Stimulated activated CD4-positive, alpha-beta T cell treated with anti-CD3 and anti-CD28 coated beads, Interleukin-12 subunit alpha, Interleukin-12 subunit beta, amount 100 ng/mL, for 48 hours (primary cell): ENCODE measurements around the gene RNF40.
"Not testable (repeated sequence)": the region's sequence is repeated elsewhere in the genome, so short reads cannot be mapped to it uniquely, and the experiment has no call there.

Experiments used
- DNase-seq, 3 donors: peaks; one replicate each; pipeline ENCODE4 v3.0.0-alpha.2; 2020; ENCODE audit warnings: low read depth in 2 of 3, low spot score in 1 of 3

Gene RNF40

DNA sequence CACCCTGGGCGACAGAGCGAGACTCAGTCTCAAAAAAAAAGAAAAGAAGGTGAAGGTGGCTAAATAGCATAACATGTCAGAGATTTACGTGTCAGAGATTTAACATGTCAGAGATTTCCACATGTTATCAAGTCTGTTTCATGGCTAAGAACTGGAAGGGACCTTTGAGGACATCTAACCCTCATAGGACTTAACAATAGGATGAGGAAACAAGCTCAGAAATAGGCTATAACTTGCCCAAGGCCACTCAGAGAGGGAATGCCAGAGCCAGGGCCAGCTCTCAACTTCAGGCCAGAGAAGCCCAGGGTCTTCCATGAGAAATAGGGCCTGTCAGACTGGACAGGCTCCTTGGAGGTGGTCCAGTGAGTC is 51.7 kb downstream of the RNF40 start:
- no peak for DNase-seq

DNA sequence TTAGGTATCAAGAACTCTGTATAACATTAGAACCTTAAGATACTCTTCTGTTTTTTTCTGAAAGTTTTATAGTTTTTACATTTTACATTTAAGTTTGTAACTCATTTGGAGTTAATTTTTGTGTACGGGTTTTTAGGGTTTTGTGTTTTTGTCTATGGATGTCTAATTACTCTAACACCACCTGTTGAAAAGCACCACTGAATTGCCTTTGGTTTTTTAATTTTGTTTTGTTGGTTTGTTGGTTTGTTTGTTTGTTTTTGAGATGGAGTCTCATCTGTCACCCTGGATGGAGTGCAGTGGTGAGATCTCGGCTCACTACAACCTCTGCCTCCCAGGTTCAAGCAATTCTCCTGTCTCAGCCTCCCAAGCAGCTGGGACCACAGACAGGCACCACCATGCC is 54.6 kb downstream of the RNF40 start:
- DNase-seq, result no peak

DNA sequence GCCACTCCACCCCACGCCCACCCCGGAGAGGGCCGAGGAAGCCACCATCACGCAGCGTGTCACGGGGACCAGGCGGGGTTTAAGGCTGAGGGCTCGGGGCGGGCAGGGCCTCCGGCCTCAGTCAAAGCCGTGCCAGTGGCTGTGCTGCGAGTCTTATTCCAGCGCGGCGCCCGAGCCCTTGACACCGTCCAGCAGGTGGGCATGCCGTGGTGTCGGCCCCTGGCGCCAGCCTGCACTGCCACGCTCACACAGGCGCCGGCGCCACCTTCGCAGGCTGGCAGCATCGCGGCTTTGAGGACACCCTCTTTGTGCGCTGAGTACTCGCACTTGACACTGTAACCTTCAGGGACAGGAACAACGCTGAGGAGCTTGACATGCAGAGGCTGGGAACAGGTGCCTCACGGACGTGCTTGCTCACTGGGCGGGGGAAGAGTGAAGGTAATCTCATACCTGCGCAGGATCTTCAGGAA is 58.9 kb downstream of the RNF40 start:
- DNase-seq, result no peak

DNA sequence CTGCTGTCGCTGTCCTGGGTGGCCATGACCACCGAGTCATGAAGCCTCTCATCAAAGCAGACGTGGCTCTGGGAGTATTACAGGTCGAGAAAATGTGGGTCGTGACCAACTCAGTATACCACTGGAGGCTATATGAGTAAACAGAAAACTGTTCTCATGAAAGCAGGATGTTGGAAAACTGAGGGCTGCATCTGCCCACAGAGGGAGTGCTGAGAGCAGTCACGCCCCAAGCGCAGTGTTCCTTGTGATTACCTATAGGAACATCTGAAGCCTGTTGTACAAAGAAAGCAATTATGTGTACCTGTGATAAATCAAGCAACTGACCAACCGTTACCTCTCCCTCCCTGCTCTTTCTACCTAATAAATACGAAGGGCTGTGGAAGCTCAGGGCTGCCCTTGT is 59.3 kb downstream of the RNF40 start:
- DNase-seq, result not testable (repeated sequence)

DNA sequence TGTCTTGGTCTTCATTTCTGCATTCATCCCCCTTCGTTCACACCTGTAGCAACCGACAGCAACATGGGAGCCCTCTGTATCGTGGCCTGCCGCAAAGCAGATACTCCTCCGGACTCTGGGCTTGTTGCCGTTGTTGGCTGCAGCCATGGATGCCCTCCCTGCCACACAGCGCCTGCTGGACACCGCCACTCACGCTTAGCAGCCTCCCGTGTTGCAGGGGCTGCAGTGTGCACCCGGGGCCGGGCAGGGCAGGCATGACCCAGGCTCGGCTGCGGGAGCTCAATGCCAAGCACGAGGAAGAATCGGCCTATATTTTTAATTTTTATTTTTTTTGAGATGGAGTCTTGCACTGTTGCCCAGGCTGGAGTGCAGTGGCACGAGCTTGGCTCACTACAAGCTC is 59.8 kb downstream of the RNF40 start:
- no peak for DNase-seq
